Common myeloid progenitor, CD34-positive (primary cell): Measurements from ENCODE around the gene SLA2.

Experiments
- CTCF ChIA-PET: fragments of 350-600 bp; sonication (Branson Sonifier 250); formaldehyde crosslinking; loops from one replicate; lab custom pipeline; 2021; ENCODE audit warnings: antibody characterized with exemption; lab: Charles Lee
- POLR2A ChIA-PET: fragments of 350-600 bp; sonication (Branson Sonifier 250); formaldehyde crosslinking; loops from one replicate; lab custom pipeline; 2021; ENCODE audit warnings: antibody characterized with exemption; lab: Charles Lee
- DNase-seq, 3 donors: peaks; one replicate each; pipeline versions ENCODE4 v3.0.0 to v3.0.0-alpha.2; 2013
- H3K27ac ChIP-seq, 2 experiments: 1 replicate in 1 of 2; 2 replicates in 1 of 2; pipeline ENCODE4 v1.7.0; 2013; ENCODE audit warnings: inconsistent platforms in 2 of 2, low read length in 2 of 2, mild to moderate bottlenecking in 2 of 2, low read depth in 1 of 2, moderate library complexity in 1 of 2; ENCODE audit not compliant: severe bottlenecking in 2 of 2, insufficient read depth in 1 of 2, poor library complexity in 1 of 2
- H3K27me3 ChIP-seq, 5 experiments: replicated peaks in 2 of 5; 1 replicate in 3 of 5; 2 replicates in 2 of 5; pipeline versions ENCODE4 v1.6.1 to v1.7.0; 2013; ENCODE audit warnings: low read length in 4 of 5, mild to moderate bottlenecking in 2 of 5, moderate library complexity in 2 of 5, inconsistent platforms in 1 of 5; ENCODE audit not compliant: insufficient read depth in 5 of 5, control insufficient read depth in 4 of 5
- H3K36me3 ChIP-seq, 4 experiments: 1 replicate in 2 of 4; 2 replicates in 2 of 4; pipeline versions ENCODE4 v1.6.1 to v1.7.0; 2013; ENCODE audit warnings: low read length in 3 of 4, control low read depth in 1 of 4, mild to moderate bottlenecking in 1 of 4; ENCODE audit not compliant: control insufficient read depth in 4 of 4, insufficient read depth in 4 of 4
- H3K4me1 ChIP-seq, 4 experiments: 1 replicate in 3 of 4; 2 replicates in 1 of 4; pipeline versions ENCODE4 v1.6.1 to v1.7.1; 2013; ENCODE audit warnings: low read length in 3 of 4, mild to moderate bottlenecking in 3 of 4, control low read depth in 1 of 4, inconsistent platforms in 1 of 4, moderate library complexity in 1 of 4; ENCODE audit not compliant: control insufficient read depth in 4 of 4, insufficient read depth in 4 of 4; ENCODE audit errors: control extremely low read depth in 1 of 4
- H3K4me3 ChIP-seq, 7 experiments: 1 replicate in 4 of 7; 2 replicates in 3 of 7; pipeline versions ENCODE4 v1.5.1 to v1.7.0; 2013; ENCODE audit warnings: mild to moderate bottlenecking in 7 of 7, low read length in 6 of 7, moderate library complexity in 6 of 7, inconsistent platforms in 2 of 7, low read depth in 2 of 7, control low read depth in 1 of 7; ENCODE audit not compliant: insufficient read depth in 4 of 7, control insufficient read depth in 1 of 7; ENCODE audit errors: extremely low read depth in 1 of 7
- H3K9me3 ChIP-seq, 5 experiments: 1 replicate in 4 of 5; 2 replicates in 1 of 5; pipeline versions ENCODE4 v1.6.1 to v1.7.1; 2013; ENCODE audit warnings: low read length in 4 of 5, mild to moderate bottlenecking in 2 of 5, inconsistent platforms in 1 of 5, low read depth in 1 of 5, moderate library complexity in 1 of 5; ENCODE audit not compliant: control insufficient read depth in 4 of 5, insufficient read depth in 2 of 5; ENCODE audit errors: control extremely low read depth in 1 of 5
- WGBS: methylation state at CpG from one replicate; pipeline ENCODE4 v1.1.5; 2013; ENCODE audit not compliant: insufficient coverage; 5-methylcytosine and 5-hydroxymethylcytosine counted together

SLA2 gene

GRCh38 chr20:36631646-36632045 lies 14.3 kb downstream of the SLA2 start:
- no peak for DNase-seq
- POLR2A ChIA-PET = no interaction called here
- Histone ChIP-seq H3K9me3 (no peaks in the 10 kb centered on the region), H3K4me1 (peaks cover 3 to 32% (median 16%) of the 10 kb centered on the region in 4 experiments), H3K36me3 (peaks cover 3 to 67% (median 38%) of the 10 kb centered on the region in 4 experiments), H3K27me3 (no peaks in the 10 kb centered on the region), H3K4me3 (no peak overlapping the region), H3K27ac (no peak overlapping the region)
- 95% methylated on average over 6 of the region's 6 CpGs for WGBS
- CTCF ChIA-PET = interaction anchor here (0.8 to 7.7 kb wide), 3 partner anchors 13 to 35 kb away, joined by 3 to 55 read pairs (median 29); partner anchors contain the start of gene SLA2

GRCh38 chr20:36629719-36630681 lies 16.0 kb downstream of the SLA2 start:
- Histone ChIP-seq H3K4me1 (peaks cover 3 to 32% (median 16%) of the 10 kb centered on the region in 4 experiments), H3K9me3 (no peaks in the 10 kb centered on the region), H3K36me3 (peaks cover 3 to 65% (median 32%) of the 10 kb centered on the region in 4 experiments), H3K27me3 (no peaks in the 10 kb centered on the region), H3K27ac (peak overlapping the region; percentile 20 to 59), H3K4me3 (peak overlapping the region in 4 of 7 experiments; percentile 2 to 48 (median 38))
- ChIA-PET POLR2A (interaction anchor here (0.6 kb wide), 1 partner anchor 23 kb away, joined by 4 read pairs; no protein-coding TSS in a partner anchor), CTCF (interaction anchor here (0.6 to 7.7 kb wide), 6 partner anchors 13 to 125 kb away, joined by 3 to 55 read pairs (median 3); partner anchors contain the start of gene SLA2)
- DNase-seq = peak in 2 of 3 donors; percentile 71 to 84
- 68% methylated on average over 7 of the region's 15 CpGs for WGBS

- CTCF ChIA-PET = interaction anchor here (6.3 to 7.7 kb wide), 2 partner anchors 16 to 17 kb away, joined by 29 to 55 read pairs; partner anchors contain the start of gene SLA2
Observed at GRCh38 chr20:36628076-36628475, 17.9 kb downstream of the SLA2 start.

GRCh38 chr20:36624944-36625324 lies 21.1 kb downstream of the SLA2 start:
- Histone ChIP-seq H3K27me3 (no peaks in the 10 kb centered on the region), H3K9me3 (no peaks in the 10 kb centered on the region), H3K27ac (no peak overlapping the region), H3K4me3 (no peak overlapping the region), H3K4me1 (peaks cover 0 to 15% (median 6%) of the 10 kb centered on the region in 4 experiments), H3K36me3 (peaks cover 0 to 36% (median 8%) of the 10 kb centered on the region in 4 experiments)
- CTCF ChIA-PET = interaction anchor here (0.7 to 2.0 kb wide), 2 partner anchors 12 to 13 kb away, joined by 4 to 9 read pairs; no protein-coding TSS in a partner anchor
- POLR2A ChIA-PET = no interaction called here
- DNase-seq = no peak
- 83% methylated on average over 1 of the region's 2 CpGs for WGBS

More at GRCh38 chr20:36628076-36628475, 17.9 kb downstream of the SLA2 start:
- no peak for DNase-seq
- Histone ChIP-seq H3K4me3 (no peak overlapping the region), H3K27me3 (no peaks in the 10 kb centered on the region), H3K9me3 (no peaks in the 10 kb centered on the region), H3K36me3 (peaks cover 5 to 58% (median 22%) of the 10 kb centered on the region in 4 experiments), H3K27ac (no peak overlapping the region), H3K4me1 (peaks cover 3 to 32% (median 16%) of the 10 kb centered on the region in 4 experiments)
- 98% methylated on average over 7 of the region's 7 CpGs for WGBS
- POLR2A ChIA-PET = interaction anchor here (0.6 kb wide), 1 partner anchor 49 kb away, joined by 3 read pairs; no protein-coding TSS in a partner anchor

GRCh38 chr20:36624068-36624943 lies 21.7 kb downstream of the SLA2 start:
- no peak overlapping the region for H3K27ac ChIP-seq
- no peak overlapping the region for H3K4me3 ChIP-seq
- no peaks in the 10 kb centered on the region for H3K27me3 ChIP-seq
- POLR2A ChIA-PET = no interaction called here
- H3K9me3 ChIP-seq = no peaks in the 10 kb centered on the region
- peaks cover 0 to 36% (median 8%) of the 10 kb centered on the region in 4 experiments for H3K36me3 ChIP-seq
- DNase-seq = peak in 2 of 3 donors; percentile 40 to 62
- CTCF ChIA-PET = interaction anchor here (0.7 to 1.5 kb wide), 5 partner anchors 12 to 21 kb away, joined by 3 to 9 read pairs (median 3); partner anchors contain the start of gene RAB5IF
- peaks cover 0 to 9% (median under 1%) of the 10 kb centered on the region in 4 experiments for H3K4me1 ChIP-seq
- 97% methylated on average over 10 of the region's 14 CpGs for WGBS

GRCh38 chr20:36623444-36623843 lies 22.6 kb downstream of the SLA2 start:
- Histone ChIP-seq H3K4me3 (no peak overlapping the region), H3K27ac (no peak overlapping the region), H3K36me3 (peaks cover 0 to 34% (median 8%) of the 10 kb centered on the region in 4 experiments), H3K27me3 (no peaks in the 10 kb centered on the region), H3K9me3 (no peaks in the 10 kb centered on the region), H3K4me1 (peaks cover 0 to 3% (median 0%) of the 10 kb centered on the region in 4 experiments)
- POLR2A ChIA-PET = interaction anchor here (0.9 kb wide), 1 partner anchor 22 kb away, joined by 4 read pairs; the partner anchor contains the start of gene SLA2
- DNase-seq = no peak
- 100% methylated on average over 2 of the region's 2 CpGs for WGBS
- CTCF ChIA-PET = interaction anchor here (0.7 to 1.5 kb wide), 4 partner anchors 11 to 20 kb away, joined by 3 to 9 read pairs (median 3); partner anchors contain the start of gene RAB5IF
